Prostate gland (tissue), 2 donors: ENCODE results near the gene USP25. TPM values are rescaled to one million over a fixed set of nuclear protein-coding genes. Genes with fewer than 3 reads are reported as not detected.

Experiments
- DNase-seq: peaks from one replicate; pipeline ENCODE4 v3.0.0-alpha.2; 2019; ENCODE audit warnings: low spot score
- H3K27ac ChIP-seq, 2 donors: fragments of 200-600 bp; sonication (generic); 2 replicates each; pipeline ENCODE4 v1.5.1; 2017 to 2019
- H3K27me3 ChIP-seq: fragments of 200-600 bp; sonication (generic); replicated peaks from 2 replicates; pipeline ENCODE4 v1.5.1; 2019; ENCODE audit not compliant: insufficient read depth
- H3K36me3 ChIP-seq, 2 donors: fragments of 200-600 bp; sonication (generic); 1 replicate in 1 of 2; 2 replicates in 1 of 2; pipeline versions ENCODE4 v1.5.1 to v1.8.1; 2017 to 2019
- H3K4me1 ChIP-seq: fragments of 200-600 bp; sonication (generic); replicated peaks from 2 replicates; pipeline ENCODE4 v1.5.1; 2019
- H3K4me3 ChIP-seq, 2 donors: fragments of 200-600 bp; sonication (generic); 2 replicates each; pipeline ENCODE4 v1.5.1; 2017 to 2019
- H3K9me3 ChIP-seq: fragments of 200-600 bp; sonication (generic); 2 replicates; pipeline ENCODE4 v1.5.1; 2017
- POLR2A ChIP-seq: fragments of 450-650 bp; IDR thresholded peaks from one replicate; pipeline ENCODE4 v1.6.1; 2016; ENCODE audit warnings: antibody characterized with exemption, mild to moderate bottlenecking
- POLR2AphosphoS5 ChIP-seq: sonication (generic); formaldehyde crosslinking; IDR thresholded peaks from one replicate; pipeline ENCODE4 v1.6.1; 2017; ENCODE audit warnings: antibody characterized with exemption
- WGBS: methylation state at CpG from one replicate; pipeline ENCODE4 v1.1.5; 2018; 5-methylcytosine and 5-hydroxymethylcytosine counted together
- intact Hi-C: fragments of 100-400 bp; cut with DNase I; formaldehyde crosslinking; loops from one replicate; pipeline ENCODE4 v1.14.2; 2022
- total RNA-seq, 2 donors: library from RNA; depleted of rRNA; stranded (reverse); fragments of >200 nt; gene quantifications; one replicate each; pipeline ENCODE4 v1.1.0, GENCODE V29; 2016
- TF ChIP-seq, protein P1 (sequence below), 4 experiments: fragments of 200-600 bp in 2 of 4; fragments of 450-650 bp in 2 of 4; sonication (generic) in 2 of 4; IDR thresholded peaks; 1 replicate in 3 of 4; 2 replicates in 1 of 4; pipeline ENCODE4 v1.5.1; 2016 to 2019; ENCODE audit warnings: antibody characterized with exemption in 4 of 4, mild to moderate bottlenecking in 2 of 4, moderate library complexity in 2 of 4

USP25 gene
- total RNA-seq, 2 donors from 2014 or later: 30.4 to 49.3 TPM

DNA sequence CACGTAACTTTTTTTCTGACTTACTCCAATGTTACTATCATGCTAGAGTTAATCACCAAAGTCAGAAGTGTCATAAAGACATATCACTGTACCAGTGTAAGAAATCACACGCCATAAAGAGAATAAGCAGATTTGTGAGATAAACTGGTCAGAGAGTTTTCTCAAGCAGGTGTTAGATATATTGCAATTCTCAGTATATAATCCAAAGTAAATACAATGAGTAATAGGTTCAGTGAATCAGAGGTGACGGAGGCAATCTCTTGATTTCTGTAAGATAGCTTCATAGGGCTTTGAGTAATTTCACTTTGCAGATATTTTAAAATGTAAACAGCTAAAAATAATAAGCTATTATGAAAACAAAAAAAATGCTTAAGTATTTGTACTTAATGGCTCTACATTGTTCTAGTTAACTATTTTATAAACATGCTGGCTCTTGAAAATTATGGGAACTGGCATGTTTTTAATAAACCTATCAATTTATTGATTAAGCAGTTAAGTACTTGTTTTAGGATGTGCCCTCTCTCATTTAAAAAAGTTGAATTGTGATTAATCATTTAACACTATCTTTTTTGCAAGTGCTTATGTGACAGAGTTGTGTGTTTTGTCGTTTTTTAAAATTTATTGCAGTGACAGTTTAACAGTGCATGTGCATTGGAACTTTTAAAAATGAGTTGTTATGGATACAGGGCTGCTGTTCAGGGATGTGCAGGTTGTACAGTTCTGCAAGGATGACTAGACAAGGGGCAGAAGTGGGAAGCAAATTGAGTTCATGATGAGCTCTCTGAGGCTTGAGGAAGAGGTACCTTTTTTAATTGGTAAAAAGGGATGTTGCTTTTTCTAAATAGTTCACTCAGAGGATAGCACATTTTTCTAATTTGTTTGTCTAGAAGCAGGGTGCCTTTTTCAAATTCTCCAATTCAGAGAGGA is 119.1 kb downstream of the USP25 start:
- intact Hi-C loops: no loop called here
- H3K36me3 ChIP-seq: no peaks in the 10 kb centered on the region
- DNase-seq: no peak
- no peaks in the 10 kb centered on the region for H3K9me3 ChIP-seq
- H3K27ac ChIP-seq: no peak overlapping the region
- H3K4me3 ChIP-seq: no peak overlapping the region
- no peaks in the 10 kb centered on the region for H3K4me1 ChIP-seq
- no peaks in the 10 kb centered on the region for H3K27me3 ChIP-seq
- TF ChIP-seq, protein P1, sequence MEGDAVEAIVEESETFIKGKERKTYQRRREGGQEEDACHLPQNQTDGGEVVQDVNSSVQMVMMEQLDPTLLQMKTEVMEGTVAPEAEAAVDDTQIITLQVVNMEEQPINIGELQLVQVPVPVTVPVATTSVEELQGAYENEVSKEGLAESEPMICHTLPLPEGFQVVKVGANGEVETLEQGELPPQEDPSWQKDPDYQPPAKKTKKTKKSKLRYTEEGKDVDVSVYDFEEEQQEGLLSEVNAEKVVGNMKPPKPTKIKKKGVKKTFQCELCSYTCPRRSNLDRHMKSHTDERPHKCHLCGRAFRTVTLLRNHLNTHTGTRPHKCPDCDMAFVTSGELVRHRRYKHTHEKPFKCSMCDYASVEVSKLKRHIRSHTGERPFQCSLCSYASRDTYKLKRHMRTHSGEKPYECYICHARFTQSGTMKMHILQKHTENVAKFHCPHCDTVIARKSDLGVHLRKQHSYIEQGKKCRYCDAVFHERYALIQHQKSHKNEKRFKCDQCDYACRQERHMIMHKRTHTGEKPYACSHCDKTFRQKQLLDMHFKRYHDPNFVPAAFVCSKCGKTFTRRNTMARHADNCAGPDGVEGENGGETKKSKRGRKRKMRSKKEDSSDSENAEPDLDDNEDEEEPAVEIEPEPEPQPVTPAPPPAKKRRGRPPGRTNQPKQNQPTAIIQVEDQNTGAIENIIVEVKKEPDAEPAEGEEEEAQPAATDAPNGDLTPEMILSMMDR (IDR thresholded peaks at IDR 0.05): no peak
- no peak for TF ChIP-seq POLR2A
- no peak for TF ChIP-seq POLR2AphosphoS5
- WGBS: 48% methylated on average over 4 of the region's 4 CpGs

DNA sequence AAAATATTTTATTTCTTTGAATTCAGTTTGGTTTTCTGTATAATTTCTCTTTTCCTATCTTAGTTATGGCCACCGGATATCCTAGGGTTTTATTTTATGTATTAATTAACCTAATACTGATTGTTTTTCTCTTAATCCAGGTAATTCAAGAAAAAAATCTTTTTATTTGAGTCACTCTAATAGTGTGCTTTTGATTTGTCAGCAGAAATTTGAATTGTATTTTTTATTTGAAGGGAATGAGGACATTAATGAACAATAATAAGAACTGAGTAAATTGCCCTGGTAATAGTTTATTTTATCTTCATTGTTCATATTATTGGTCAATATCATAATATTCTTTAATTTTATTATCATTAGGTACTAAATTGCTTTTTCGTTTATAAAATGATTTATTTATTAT is 120.1 kb downstream of the USP25 start:
- Histone ChIP-seq H3K27me3 (no peaks in the 10 kb centered on the region), H3K27ac (no peak overlapping the region), H3K36me3 (no peaks in the 10 kb centered on the region), H3K4me3 (no peak overlapping the region), H3K9me3 (no peaks in the 10 kb centered on the region), H3K4me1 (no peaks in the 10 kb centered on the region)
- TF ChIP-seq POLR2A: no peak
- TF ChIP-seq, protein P1 (IDR thresholded peaks at IDR 0.05): no peak
- no peak for TF ChIP-seq POLR2AphosphoS5
- no peak for DNase-seq
- intact Hi-C loops: no loop called here
- WGBS: 86% methylated on average over 2 of the region's 2 CpGs

DNA sequence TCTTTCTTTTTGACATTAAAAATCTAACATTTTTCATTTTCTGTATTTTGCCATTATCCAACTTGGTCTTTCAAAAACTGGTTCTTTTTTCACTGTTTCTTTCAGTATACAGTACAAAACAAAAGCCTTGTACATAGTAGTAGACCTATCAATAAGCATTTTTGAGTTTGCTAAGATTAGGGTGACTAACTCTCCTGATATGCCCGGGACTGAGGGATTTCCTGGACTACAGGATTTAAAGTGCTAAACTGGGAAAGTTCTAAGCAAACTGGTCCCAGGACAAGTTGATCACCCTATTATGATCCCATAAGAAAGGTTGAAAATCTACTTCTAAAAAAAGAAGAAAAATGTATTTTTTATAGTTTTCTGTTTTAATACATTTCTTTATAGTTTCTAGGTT is 120.9 kb downstream of the USP25 start:
- 89% methylated on average over 1 of the region's 1 CpG for WGBS
- Histone ChIP-seq H3K4me1 (no peaks in the 10 kb centered on the region), H3K27ac (no peak overlapping the region), H3K4me3 (no peak overlapping the region), H3K9me3 (no peaks in the 10 kb centered on the region), H3K36me3 (no peaks in the 10 kb centered on the region), H3K27me3 (no peaks in the 10 kb centered on the region)
- TF ChIP-seq, protein P1 (IDR thresholded peaks at IDR 0.05): no peak
- no peak for TF ChIP-seq POLR2AphosphoS5
- no peak for TF ChIP-seq POLR2A
- DNase-seq: no peak
- intact Hi-C loops: no loop called here

DNA sequence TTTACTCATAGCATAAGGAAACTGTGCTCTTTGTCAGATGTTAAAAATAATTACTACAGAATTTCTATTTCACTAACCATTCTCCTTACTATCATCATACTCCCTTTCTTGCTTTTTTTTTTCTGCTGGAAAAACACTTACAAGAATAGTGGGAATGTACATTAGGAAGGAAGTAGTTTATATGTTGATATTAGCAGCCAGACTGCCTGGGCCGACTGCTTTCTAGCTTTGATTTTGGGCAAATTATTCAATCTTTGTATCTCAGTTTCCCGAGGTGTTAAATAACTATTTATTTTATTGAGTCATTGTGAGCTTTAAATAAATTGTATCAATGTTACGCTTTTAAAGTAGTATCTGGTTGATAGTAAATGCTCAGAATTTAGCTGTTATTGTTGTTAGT is 122.4 kb downstream of the USP25 start:
- Histone ChIP-seq H3K36me3 (no peaks in the 10 kb centered on the region), H3K9me3 (no peaks in the 10 kb centered on the region), H3K27me3 (no peaks in the 10 kb centered on the region), H3K4me3 (no peak overlapping the region), H3K4me1 (no peaks in the 10 kb centered on the region), H3K27ac (no peak overlapping the region)
- no peak for DNase-seq
- TF ChIP-seq POLR2AphosphoS5 (no peak), POLR2A (no peak)
- TF ChIP-seq, protein P1 (IDR thresholded peaks at IDR 0.05): no peak
- intact Hi-C loops: no loop called here
- 79% methylated on average over 3 of the region's 3 CpGs for WGBS

DNA sequence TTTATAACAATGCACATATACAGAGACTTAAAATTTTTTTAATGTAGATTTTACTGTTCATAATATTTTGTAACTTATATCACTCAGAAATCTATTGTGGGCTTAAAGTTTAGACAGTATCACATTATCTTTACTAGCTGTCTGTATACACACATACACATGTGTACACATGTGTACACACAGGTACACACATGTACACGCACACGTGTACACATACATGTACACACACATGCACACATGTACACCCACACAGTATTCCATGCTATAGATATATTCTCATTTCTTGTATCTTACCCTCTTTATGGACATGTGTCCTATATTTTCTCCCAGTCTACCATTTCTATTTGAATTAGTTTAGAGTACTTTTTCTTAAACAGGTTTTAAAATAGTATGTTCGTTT is 123.3 kb downstream of the USP25 start:
- 94% methylated on average over 3 of the region's 3 CpGs for WGBS
- Histone ChIP-seq H3K27me3 (no peaks in the 10 kb centered on the region), H3K9me3 (no peaks in the 10 kb centered on the region), H3K27ac (no peak overlapping the region), H3K4me1 (no peaks in the 10 kb centered on the region), H3K36me3 (no peaks in the 10 kb centered on the region), H3K4me3 (no peak overlapping the region)
- intact Hi-C loops: no loop called here
- no peak for DNase-seq
- TF ChIP-seq POLR2AphosphoS5: no peak
- TF ChIP-seq POLR2A: no peak
- TF ChIP-seq, protein P1 (IDR thresholded peaks at IDR 0.05): no peak
